Astrocyte of the cerebellum (primary cell): ENCODE data around the gene ACOXL.

Experiments
- DNase-seq: peaks from one replicate; pipeline ENCODE4 v3.0.0-alpha.2; 2011; ENCODE audit warnings: low read depth
- H3K4me3 ChIP-seq: 2 replicates; pipeline ENCODE4 v1.5.1; 2011; ENCODE audit warnings: mild to moderate bottlenecking, low read depth, low read length, moderate library complexity
- in situ Hi-C: cut with HindIII; loops from 2 replicates; pipeline ENCODE4 v1.10.0; 2017; ENCODE audit warnings: low sequenced_read_pairs
- TF ChIP-seq, protein P1 (sequence below): IDR thresholded peaks from 2 replicates; pipeline ENCODE4 v1.5.1; 2012; ENCODE audit warnings: low read length, low read depth, moderate library complexity, mild to moderate bottlenecking; ENCODE audit errors: missing control alignments

Gene ACOXL

DNA sequence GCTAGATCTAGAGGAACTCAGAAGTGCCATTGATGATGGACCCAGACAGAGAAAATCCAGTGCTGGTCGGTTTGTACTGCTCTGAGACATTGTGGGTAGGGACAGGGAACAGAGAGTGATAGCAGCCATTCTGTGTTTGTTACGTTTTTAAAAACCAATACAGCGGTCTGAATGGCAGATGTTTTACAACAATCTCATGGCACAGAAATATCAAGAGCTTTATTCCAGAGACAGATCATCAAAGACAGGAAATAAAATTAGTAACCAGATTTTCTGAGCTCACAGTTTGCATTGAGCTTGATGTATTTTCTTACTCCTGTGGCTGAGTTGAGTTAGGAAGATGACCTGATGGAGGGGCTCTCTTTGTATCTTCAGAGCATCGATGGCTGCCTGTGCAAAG, 273.4 kb downstream of the ACOXL start:
- no peak for DNase-seq
- in situ Hi-C loops = no loop called here
- TF ChIP-seq, protein P1, sequence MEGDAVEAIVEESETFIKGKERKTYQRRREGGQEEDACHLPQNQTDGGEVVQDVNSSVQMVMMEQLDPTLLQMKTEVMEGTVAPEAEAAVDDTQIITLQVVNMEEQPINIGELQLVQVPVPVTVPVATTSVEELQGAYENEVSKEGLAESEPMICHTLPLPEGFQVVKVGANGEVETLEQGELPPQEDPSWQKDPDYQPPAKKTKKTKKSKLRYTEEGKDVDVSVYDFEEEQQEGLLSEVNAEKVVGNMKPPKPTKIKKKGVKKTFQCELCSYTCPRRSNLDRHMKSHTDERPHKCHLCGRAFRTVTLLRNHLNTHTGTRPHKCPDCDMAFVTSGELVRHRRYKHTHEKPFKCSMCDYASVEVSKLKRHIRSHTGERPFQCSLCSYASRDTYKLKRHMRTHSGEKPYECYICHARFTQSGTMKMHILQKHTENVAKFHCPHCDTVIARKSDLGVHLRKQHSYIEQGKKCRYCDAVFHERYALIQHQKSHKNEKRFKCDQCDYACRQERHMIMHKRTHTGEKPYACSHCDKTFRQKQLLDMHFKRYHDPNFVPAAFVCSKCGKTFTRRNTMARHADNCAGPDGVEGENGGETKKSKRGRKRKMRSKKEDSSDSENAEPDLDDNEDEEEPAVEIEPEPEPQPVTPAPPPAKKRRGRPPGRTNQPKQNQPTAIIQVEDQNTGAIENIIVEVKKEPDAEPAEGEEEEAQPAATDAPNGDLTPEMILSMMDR = no peak
- H3K4me3 ChIP-seq = no peak overlapping the region

DNA sequence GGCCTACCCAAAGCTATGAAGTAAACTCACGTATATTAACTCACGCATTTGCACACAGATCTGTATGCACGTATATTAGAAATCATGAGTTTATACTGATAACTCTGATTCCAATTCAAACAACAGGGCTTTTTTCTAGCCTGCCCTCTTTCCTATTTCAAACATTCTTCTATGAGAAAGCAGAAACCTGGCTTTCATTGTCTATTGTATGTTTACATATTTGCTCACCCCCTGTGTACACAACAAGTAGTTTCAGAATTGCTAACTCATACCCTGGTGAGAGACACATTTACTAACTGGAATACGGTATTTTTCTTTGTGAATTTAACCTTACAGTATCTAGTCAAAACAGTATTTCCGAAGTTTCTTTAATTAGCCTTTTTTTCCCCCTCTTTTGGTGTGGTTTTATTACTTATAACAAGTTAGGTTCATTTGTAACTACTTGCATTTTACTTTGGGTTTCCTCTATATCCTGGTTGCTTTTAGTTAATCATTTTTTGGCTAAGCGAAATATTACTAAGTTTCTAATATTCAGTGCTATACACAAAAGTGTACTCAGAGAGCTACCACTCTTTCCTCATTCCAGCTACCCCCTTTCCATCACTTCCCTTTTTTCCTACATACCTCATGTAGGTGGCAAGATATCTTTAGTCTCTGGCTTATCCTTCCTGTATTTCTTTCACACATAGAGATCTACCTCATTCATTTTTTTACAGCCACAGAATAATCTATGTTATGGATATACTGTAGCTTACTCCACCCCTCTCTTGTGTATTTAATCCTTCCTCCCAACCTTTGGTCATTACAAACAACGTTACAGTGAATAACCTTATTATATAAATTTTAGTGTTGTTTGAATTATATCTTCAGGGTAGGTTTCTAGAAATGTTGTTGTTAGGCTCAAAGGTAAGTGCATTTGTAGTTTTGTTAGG, 275.6 kb downstream of the ACOXL start:
- in situ Hi-C loops = no loop called here
- TF ChIP-seq, protein P1 = no peak
- no peak overlapping the region for H3K4me3 ChIP-seq
- no peak for DNase-seq

DNA sequence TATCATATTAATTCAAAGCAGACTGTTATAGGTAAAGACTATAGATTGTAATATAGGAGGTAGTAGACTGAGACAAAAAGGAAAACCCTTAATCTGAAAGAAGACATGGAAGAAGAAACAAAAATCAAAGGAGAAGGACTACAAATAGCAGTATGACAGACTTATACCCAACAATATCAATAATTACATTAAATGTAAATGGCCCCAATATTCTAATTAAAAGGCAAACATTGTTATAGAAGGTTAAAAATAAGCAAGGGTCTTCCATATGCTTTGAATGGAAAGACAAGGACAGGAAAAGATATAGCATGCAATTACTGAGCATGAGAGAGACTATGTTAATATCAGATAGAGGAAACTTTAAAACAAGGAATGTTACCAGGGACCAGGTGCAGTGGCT, 278.8 kb downstream of the ACOXL start:
- H3K4me3 ChIP-seq = no peak overlapping the region
- TF ChIP-seq, protein P1 = no peak
- DNase-seq = no peak
- in situ Hi-C loops = no loop called here

DNA sequence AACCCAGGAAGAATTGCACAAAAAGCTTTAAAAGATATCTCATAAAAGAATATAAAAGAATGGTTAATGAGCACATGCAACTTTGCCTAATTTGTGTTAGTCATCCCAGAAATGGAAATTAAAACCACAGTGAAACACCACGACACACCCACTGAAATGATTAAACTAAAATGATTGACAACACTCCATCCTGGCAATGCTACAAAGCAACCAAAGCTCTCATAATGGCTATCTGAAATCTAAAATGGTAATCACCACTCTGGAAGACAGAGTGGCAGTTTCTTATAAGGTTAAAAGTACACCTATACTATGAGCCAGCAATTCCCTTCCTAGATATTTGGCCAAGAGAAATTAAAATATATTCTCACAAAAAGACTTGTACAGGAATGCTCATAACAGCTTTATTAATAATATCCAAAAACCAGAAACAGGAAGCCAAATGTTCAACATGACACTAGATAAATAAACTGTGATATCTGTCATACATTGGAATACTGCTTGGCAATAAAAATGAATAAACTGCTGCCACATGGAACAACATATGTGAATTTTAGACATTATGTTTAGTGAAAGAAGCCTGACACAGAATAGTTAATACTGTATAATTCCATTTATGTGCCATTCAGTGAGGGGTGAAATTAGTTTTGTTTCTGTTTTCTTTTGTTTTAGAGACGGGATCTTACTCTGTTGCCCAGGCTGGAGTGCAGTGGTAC, 283.1 kb downstream of the ACOXL start:
- in situ Hi-C loops = no loop called here
- H3K4me3 ChIP-seq = no peak overlapping the region
- TF ChIP-seq, protein P1 = no peak
- DNase-seq = no peak

DNA sequence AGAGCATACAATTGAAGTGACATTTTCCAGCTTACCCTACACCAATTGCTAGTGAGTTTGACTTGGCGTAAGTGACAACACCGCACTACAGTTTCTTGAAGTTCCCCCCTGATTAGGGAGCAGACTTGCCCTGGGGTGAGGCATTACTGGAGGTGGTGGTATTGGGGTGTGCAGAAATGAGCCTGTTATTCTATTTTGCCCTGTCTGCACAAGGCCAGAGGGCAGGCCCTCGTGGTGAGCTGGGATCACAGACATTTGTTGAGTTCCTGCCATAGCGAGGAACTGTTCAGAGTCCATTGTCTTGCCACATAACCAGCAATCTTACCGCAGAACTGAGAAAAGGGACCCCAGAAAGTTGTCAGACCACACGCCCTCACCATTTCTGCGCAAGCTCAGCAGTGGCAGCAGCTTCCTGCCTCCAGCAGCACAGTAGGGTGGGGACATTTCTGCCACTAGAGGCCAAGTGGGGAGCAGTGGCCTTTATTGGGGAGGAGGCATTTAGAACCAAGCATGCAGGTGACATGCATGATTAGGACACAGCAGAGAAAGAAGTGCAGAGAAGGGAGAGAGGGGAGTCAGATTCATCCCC, 284.8 kb downstream of the ACOXL start:
- no peak overlapping the region for H3K4me3 ChIP-seq
- DNase-seq = no peak
- TF ChIP-seq, protein P1 = no peak
- in situ Hi-C loops = no loop called here

DNA sequence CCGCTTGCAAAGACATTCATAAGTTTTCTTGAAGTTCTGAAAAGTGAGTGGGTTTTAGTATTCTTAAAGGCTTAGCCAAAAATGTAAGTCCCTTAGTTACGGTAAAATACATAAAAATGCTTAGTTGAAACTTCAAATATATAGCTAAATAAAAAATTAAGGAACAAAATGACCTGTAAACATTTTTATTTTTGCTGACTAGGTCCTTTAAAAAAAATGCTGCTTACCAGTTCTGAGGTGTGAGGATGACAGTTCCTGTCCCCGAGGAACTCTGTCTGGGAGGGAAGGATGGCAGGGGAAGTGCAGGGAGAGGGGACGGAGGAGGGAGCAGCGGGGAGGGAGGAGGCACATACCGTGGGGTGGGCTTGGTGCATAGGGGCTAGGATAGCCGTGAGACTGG, 285.5 kb downstream of the ACOXL start:
- DNase-seq = no peak
- no peak overlapping the region for H3K4me3 ChIP-seq
- TF ChIP-seq, protein P1 = no peak
- in situ Hi-C loops = no loop called here
